NCI-H1105 treated with DMSO at 0.1 percent for 48 hours (cell line): ENCODE results near the gene GON4L.
"Not testable (repeated sequence)": the region's sequence is repeated elsewhere in the genome, so short reads cannot be mapped to it uniquely, and the experiment has no call there.

Experiments
- DNase-seq: peaks from one replicate; lab custom pipeline; 2025; lab: John Stamatoyannopoulos, UW

GON4L gene

DNA sequence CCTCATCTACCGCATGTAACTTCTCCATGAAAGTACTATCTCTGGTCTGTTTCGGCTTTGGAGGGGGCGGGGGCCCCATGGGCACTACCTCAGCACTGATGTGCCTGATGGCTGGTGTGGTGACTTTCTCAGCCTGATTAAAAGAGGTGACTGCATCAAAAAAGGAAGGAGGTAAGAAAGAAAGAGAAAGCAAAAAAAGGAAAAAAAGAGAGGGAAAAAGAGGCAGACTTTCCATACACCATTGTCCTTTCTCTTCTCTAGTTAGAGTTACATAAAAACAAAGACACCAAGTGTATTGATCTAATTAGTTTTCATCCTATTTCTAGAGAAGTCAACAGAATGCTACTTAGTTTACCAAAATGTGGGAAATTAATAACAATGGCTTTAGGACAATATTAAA lies 43.3 kb downstream of the GON4L start:
- no peak for DNase-seq

DNA sequence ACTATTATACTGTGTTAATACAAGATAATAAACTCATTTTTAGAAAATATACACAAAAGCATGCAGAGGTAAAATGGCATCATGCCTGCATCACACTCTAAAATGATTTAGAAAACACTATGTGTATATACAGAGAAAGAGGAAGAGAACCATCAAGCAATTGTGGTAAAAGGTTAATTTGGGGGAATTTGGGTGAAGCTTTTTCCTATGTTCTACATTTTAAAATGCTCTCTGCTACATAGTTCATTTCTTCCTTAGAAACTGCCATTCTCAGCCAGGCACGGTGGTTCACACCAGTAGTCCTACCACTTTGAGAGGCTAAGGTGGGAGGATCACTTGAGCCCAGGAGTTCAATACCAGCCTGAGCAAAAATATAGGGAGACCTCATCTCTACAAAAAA lies 44.1 kb downstream of the GON4L start:
- no peak for DNase-seq

DNA sequence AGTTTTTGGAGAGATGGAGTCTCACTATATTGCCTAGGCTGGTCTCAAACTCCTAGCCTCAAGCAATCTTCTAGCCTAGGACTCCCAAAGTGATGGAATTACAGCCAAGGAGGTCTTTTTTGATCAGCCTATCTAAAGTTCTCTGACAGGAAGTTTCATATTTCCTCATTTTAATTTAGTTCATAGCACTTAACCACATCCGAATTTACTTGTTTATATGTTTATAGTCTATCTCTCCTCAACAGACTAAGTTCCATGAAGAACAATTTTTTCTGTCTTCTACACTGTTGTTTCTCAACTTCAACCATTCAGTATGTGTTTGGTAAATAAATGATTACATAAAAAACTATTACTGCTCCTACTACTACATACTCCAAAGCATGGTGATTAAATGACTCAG lies 47.9 kb downstream of the GON4L start:
- DNase-seq: no peak

DNA sequence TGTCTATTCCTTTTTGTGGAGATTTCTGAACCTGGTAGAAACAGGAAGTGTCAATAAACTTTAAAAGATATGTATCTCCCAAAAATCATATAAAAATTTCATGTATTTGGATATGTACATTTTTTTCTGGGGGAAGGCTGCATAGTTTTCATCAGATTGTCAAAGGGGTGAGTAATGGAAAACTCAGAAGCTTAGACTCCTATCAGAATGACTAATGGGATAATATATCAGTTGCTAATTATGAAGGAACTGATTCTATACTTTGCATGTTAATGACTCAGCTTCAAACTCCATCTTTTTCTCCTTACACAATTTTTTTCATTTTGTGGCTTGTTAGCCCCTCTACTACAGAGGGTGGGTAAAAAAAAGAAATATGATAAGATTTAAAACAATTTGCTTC lies 55.9 kb downstream of the GON4L start:
- no peak for DNase-seq

DNA sequence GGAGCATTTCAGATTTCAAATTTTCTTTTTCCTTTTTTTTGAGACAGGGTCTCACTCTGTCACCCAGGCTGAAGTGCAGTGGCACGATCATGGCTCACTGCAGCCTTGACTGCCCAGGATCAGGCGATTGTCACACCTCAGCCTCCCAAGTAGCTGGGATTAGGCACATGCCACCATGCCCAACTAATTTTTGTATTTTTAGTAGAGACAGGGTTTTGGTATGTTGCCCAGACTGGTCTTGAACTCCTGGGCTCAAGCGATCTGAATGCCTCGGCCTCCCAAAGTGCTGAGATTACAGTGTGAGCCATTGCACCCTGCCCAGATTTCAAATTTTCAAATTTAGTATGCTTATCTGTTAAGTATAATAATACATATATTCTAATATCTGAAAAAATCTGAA lies 61.4 kb downstream of the GON4L start:
- not testable (repeated sequence) for DNase-seq

DNA sequence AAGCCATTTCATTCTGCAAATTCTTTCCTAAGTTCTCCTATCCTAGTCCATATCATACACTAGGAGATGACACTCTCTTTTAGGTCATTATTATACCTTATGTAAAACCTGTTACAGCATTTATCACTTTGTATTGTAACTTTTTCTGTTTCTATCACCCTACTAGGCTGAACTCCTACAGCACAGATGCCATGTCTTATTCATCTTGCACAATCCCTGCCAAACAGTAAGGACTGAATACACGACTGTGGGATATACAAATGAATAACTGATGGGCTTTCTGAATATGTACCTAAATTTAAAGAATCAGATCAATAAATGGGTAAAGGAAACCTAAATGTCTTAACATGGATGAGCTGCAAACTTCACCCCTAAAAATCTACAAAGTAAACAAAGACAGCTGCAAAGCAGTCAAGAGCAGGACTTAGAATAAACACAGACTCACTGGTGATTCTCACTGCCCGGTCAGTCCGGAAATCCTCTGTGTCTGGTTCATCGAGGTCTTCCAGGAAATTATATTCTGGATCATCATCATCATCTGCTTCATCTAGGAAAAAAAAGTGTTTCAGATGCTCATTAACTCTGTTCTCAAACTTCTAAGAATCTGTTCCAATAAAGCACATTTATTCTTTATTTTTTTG lies 62.3 kb downstream of the GON4L start:
- no peak for DNase-seq

DNA sequence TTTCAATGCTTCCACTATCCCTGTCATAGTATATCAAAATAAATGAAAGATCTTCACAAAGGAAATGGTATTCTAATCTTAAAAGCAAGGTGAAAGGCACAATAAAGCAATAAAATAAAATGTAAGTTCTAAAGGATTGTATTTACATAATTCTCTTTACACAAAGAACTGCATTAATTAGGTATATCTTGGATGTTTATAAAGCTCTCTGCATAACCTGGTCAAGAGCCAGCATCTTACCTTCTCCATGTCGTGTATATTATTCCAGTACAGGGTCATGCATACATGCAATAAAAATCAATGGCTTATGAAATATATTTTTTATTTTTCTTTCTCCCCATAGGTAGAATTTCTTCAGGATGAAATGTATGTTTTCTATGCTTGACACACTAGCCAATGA lies 63.8 kb downstream of the GON4L start:
- no peak for DNase-seq

DNA sequence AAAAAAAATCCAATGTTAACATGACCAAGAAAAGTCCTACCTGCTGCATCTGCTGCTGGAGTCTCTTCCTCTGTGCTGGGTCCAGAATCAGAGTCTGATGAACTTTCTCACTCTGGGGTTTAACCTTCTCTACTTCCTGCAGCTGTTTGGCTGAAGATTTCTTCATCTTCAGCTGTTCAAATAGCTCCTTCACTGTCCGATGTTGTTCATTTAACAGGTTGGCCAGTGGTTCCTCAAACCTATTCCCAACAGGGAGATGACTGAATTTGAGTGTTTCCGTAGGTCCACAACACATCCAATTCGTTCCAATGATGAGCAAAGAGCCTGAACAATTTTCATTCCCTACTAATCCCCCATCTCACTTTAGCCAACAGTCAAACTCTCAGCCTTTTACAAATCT lies 79.4 kb downstream of the GON4L start:
- DNase-seq: no peak

DNA sequence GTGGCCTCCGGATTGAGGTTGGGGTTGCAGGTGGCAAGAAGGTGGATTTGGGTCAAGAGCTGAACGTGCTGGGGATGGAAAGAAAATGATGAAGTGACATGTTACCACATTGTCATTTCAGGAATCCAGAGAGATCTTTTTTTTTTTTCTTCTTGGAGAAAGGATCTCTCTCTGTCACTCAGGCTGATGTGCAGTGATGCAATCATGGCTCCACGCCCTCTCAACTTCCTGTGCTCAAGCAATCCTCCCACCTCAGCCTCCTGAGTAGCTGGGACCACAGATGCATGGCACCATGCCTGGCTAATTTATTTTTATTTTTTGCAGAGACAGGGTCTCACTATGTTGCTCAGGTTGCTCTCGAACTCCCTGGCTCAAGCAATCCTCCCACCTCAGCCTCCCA lies 80.6 kb downstream of the GON4L start:
- no peak for DNase-seq

DNA sequence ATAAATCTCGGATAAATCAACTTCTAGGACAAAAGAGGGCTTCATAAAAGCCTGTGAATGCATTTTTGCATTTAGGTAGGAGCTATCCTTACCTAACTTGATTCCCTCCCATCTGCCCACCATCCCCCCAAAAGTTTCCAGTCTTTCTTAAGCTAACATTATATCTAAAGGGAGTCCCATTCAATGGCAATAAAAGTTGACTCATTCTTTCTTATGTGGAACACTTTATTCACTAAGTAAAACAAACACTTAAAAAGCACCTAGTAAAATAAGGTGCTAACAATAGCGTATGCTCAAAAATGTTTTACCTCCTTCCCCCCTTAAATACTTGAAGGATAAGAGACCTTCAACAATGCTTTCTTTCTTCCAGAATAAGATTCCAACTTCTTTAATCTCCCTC lies 83.8 kb downstream of the GON4L start:
- no peak for DNase-seq

DNA sequence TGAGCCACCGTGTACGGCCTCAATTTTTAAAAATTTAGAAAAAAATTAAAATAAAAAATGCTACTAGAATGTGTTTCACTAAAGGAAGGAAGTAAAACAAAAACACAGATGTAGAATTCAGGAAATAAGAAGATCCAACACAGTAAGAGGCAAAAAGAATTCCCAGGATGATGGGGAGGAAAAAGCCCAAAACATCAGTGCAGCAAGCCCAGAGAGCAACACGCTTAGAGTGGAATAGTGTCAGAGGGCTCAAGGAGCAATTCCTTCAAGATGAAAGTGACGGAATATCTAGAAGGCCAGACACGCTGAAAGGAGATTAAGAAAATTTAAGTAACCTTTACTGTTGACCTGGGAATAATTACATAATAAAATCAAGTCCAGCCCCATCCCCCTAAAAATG lies 87.8 kb downstream of the GON4L start:
- no peak for DNase-seq

DNA sequence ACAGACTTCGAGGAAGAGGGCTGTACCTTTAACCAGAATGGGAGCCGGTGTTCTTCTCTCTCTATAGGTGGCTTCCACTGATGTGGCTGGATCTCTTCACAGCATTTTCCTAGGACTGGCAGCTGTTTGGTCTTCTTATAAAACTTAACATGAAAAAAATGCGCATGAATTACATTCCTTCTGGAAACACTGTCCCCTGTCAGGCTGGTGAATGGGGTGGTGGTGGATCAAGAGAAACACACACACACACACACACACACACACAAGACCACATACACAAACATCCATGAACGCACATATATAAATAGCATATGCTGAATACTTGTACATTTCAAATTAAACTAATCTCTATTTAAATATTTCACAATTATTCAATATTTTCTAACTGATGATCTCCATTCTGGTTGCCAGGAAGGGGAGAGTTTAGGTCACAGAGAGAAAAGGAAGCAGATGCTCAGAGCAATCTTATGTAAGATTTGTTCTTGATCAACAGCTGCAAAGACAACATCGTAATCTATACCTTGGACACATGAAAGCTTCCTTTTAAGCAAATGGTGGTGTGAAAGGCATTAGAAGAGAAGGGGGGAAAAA lies 89.5 kb downstream of the GON4L start:
- DNase-seq: not testable (repeated sequence)

DNA sequence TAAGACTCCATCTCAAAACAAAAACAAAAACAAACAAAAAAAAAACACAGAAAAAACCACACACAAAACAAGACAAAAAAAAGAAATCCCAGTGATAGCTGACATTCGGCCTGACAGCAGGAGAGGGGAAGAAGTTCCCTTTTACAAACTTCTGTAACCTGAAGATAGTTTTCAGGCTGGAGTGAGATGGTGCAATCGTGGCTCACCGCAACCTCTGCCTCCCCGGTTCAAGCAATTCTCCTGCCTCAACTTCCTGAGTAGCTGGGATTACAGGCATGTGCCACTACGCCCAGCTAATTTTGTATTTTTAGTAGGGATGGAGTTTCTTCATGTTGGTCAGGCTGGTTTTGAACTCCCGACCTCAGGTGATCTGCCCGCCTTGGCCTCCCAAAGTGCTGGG lies 93.0 kb downstream of the GON4L start:
- not testable (repeated sequence) for DNase-seq

DNA sequence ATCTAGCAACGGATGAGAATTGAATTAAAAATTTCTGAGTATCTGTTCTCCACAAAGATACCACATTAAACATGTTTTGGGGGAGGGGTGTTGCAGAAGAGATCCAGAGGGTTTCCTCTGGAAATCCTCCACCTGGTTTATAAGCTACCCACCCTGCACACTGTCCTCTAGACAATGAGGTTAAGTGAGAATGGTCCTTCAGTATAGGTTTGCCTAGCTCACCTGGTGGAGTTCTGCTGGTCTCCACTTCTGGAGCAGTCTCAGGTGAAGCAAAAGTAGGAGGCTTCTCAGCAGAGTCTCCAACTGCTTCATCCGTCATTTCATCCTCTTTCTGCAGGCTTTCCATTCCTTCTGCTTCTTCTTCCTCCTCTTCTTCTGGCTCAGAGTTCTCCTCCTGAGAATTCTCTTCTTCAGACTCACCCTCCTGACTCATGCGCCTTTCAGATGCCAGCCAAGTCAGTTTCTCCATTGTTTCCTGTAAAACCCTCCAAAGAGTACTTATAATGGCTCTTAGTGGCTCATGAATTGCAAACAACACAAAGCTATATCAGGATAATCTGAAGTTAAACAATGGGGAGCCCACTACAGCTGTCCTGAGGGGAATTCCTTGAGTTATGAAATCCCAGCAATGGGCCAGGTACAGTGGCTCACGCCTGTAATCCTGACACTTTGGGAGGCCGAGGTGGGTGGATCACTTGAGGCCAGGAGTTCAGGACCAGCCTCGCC lies 93.8 kb downstream of the GON4L start:
- not testable (repeated sequence) for DNase-seq

DNA sequence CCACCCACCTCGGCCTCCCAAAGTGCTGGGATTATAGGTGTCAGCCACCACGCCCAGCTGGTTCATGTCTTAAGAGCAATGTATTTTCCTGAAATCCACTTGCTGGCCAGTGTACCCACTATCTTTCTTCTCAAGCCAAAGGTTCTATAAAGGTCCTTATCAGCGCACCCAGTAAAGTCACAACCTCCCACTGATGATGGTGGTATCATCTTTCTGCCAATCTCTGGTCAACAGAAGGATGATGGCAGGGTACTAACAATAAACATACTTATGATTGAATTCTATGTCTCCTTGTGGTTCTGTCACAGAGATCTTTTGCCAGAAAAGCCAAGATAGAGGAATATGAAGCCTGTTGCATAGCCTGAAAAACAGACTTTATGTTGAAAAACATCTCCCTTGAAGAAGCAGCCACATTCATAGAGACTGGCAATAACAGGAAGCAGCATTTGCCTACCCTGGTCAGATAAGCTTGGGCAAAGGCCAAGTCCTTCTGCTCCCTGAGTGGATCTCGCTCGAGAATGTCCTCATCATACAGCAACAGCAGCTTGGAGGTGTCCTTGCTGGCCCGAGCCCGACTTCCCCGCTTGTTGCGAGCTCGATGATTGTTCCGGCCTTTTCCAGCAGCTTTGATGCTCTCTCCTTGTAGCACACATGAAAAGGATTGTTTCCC lies 95.1 kb downstream of the GON4L start:
- DNase-seq: no peak

DNA sequence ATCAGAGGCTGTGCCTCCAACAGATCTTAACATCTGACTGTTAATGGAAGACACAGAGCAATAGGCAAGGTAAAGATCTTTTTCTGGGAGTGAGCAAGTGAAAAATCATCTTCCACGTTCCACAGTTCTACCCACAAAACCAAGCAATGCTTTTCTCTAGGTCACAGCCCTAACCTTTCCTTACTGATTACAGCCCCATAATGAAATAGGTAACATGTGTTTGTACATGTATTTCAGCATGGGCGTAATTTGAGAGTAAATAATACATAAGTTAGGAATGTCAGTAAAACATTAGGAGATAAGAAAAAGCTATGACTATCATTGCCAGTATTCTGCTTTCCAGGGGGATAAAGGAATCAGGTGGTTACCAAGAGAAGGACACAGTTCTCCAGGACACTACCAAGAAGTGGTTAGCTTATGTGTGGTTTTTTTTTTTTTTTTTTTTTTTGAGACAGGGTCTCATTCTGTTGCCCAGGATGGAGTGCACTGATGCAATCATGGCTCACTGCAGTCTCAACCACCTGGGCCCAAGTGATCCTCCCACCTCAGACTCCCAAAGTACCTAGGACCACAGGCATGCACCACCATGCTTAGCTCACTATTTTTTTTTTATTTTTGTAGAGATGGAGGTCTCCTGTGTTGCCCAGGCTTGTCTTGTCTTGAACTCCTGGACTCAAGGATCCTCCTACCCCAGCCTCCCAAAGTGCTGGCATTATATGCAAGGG lies 96.1 kb downstream of the GON4L start:
- no peak for DNase-seq

DNA sequence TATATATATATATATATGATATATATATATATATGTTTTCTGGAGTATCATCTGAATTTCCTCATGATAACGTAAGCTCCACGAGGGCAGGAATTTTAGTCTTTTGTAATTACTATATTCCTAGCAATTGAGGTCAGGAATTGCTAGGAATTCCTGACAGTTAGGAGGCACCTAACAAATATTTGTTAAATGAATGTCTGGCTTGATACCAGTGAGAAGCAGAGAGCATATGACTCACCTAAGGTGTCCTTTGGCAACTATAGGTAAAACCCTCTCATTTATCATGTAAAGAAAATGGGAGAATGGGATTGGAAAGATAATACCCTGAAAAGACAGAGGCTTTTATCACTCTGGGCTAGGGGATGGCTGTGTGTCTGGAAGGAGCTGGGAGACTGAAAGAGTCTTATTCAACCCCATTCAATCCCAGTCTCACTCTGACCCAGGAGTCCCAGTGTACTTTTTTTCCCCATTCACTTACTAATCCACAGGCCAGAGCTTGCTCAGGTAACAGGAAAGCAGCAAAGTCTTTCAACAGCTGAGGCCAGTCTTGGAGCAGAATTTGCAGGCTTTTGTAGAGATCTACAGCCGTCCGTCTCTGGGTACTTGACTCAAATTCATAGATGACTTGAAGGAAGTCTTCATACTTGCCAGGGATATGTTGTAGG lies 96.9 kb downstream of the GON4L start:
- DNase-seq: no peak

DNA sequence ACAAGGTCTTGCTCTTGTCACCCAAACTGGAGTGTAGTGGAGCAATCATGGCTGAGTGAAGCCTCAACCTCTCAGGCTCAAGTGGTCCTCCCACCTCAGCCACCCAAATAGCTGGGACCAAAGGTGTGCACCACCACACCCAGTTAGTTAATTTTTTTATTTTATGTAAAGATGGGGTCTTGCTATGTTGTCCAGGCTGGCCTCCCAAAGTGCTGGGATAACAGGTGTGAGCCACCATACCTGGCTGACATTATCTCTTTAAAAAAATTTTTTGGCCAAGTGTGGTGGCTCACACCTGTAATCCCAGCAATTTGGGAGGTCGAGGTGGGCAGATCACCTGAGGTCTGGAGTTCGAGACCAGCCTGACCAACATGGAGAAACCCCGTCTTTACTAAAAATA lies 98.0 kb downstream of the GON4L start:
- not testable (repeated sequence) for DNase-seq

DNA sequence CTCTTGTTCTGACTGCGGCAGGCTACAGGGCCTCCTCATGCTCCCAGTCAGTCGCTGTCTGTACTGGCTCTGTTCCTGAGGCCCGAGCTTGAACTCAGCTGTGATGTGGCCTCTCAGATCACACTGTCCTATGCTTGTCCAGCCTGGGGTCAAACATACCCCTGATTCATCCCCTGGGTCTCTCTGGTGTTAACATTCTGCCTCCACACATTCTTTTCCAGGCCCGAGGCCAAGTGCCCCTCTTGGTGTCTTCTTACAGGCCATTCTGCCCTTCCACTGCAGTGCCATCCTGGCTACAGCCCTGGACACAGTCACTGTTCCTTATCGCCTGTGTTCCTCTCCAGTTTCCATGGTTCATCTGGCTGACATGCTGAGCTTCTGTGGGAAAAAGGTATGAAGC lies 108.9 kb downstream of the GON4L start:
- DNase-seq: not testable (repeated sequence)

DNA sequence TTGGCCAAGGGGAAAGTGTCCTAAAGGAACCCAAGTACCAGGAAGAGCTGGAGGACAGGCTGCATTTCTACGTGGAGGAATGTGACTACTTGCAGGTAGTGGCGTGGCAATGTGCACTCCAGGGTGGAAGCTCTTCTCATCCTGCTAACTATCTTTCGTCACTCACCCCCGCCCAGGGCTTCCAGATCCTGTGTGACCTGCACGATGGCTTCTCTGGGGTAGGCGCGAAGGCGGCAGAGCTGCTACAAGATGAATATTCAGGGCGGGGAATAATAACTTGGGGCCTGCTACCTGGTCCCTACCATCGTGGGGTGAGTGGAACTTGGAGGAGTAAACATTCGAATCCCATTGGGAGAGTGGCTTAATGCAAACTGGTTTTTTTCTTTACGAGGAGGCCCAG lies 109.4 kb downstream of the GON4L start:
- not testable (repeated sequence) for DNase-seq

DNA sequence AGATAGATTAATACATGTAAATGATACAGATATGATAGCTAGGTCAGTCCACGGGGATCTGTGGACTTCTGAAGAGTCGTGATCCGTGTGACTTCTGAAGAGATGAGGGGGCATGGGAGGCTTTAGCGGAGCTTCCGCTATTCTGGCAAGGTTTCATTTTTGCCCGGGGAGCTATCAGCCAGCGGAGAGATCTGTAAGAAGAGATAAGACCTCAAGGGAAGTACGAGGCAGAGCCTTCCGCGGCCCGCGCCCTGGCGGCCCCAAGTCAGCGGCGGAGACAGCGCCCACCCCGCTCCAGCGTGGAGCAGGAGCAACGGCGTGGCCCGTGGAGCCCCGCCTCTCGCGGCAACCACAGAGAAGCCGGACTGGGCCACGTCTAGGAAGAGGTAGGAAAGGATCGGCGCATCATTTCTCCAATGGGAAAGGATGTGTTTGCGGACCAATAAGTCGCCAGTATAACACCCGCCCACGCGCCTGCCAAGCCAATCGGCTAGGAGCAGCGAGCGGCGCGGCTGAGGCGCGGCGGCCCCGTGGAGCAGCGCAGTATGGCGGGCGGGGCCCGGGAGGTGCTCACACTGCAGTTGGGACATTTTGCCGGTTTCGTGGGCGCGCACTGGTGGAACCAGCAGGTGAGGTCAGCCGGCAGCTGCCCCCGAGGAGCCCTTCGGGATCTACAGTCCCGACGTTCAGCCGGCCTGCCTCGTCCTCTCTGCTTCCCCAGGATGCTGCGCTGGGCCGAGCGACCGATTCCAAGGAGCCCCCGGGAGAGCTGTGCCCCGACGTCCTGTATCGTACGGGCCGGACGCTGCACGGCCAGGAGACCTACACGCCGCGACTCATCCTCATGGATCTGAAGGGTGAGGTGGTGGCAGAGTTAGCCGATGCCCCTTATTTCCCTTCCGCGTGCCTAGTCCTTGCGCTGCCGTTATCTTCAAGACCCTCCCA lies 111.5 kb downstream of the GON4L start:
- peak; percentile 95 for DNase-seq
